SK-N-MC (cell line): Measurements from ENCODE around the gene R3HCC1L.

Source experiments
- DNase-seq: peaks from one replicate; pipeline ENCODE4 v3.0.0-alpha.2; 2011; ENCODE audit warnings: low read depth, low spot score
- H3K27ac ChIP-seq: fragments of 200-600 bp; sonication (generic); 2 replicates; pipeline ENCODE4 v1.5.1; 2016; ENCODE audit warnings: mixed run types
- H3K36me3 ChIP-seq: fragments of 200-600 bp; sonication (generic); 2 replicates; pipeline ENCODE4 v1.6.1; 2017; ENCODE audit warnings: antibody characterized with exemption, low read length, mixed read lengths; ENCODE audit not compliant: insufficient read depth
- H3K4me3 ChIP-seq: fragments of 200-600 bp; sonication (generic); 2 replicates; pipeline ENCODE4 v1.5.1; 2016
- H3K9ac ChIP-seq: fragments of 200-600 bp; sonication (generic); 2 replicates; pipeline ENCODE4 v1.8.0; 2017; ENCODE audit warnings: mixed run types, mixed read lengths; ENCODE audit not compliant: insufficient read length
- H3K9me3 ChIP-seq: fragments of 200-600 bp; sonication (generic); 2 replicates; pipeline ENCODE4 v1.6.1; 2017; ENCODE audit warnings: low read depth, mild to moderate bottlenecking, antibody characterized with exemption, low read length, moderate library complexity, mixed read lengths
- EZH2 ChIP-seq: fragments of 200-600 bp; sonication (generic); IDR thresholded peaks from one replicate; pipeline ENCODE4 v1.6.1; 2017; ENCODE audit warnings: antibody characterized with exemption
- FOXP2 ChIP-seq: optimal IDR thresholded peaks from 2 replicates; pipeline ENCODE3; 2011; ENCODE audit warnings: mild to moderate bottlenecking, moderate library complexity; ENCODE audit not compliant: insufficient read depth; ENCODE audit errors: extremely low read length, control extremely low read depth
- POLR2AphosphoS5 ChIP-seq: IDR thresholded peaks from 2 replicates; pipeline ENCODE4 v1.6.1; 2012; ENCODE audit warnings: mild to moderate bottlenecking, low read depth, low read length, borderline replicate concordance

R3HCC1L gene

DNA sequence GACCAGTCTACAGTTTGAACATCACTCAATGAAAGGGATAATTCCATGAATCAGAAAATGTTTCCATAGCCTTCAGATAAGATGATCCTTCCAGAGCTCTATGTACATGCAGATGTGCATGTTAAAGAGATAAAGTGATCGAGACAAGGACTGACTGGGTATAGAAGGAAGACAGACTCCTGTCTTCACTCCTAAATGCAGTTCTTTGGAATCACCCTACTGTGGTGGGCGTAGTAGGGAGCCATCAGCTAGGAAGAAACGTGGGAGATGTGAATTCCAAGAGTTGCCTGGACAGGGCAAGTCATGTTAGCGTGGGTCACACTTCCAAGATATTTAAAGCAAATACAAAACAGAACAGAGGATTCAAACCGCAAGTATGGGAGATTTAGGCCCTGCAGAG lies 109.7 kb downstream of the R3HCC1L start:
- Histone ChIP-seq H3K9ac (no peak overlapping the region), H3K9me3 (no peaks in the 10 kb centered on the region), H3K36me3 (no peaks in the 10 kb centered on the region; the same call in 1 of the 2 replicates), H3K4me3 (no peak overlapping the region), H3K27ac (no peak overlapping the region)
- TF ChIP-seq EZH2 (no peak), FOXP2 (no peak), POLR2AphosphoS5 (no peak)
- no peak for DNase-seq

DNA sequence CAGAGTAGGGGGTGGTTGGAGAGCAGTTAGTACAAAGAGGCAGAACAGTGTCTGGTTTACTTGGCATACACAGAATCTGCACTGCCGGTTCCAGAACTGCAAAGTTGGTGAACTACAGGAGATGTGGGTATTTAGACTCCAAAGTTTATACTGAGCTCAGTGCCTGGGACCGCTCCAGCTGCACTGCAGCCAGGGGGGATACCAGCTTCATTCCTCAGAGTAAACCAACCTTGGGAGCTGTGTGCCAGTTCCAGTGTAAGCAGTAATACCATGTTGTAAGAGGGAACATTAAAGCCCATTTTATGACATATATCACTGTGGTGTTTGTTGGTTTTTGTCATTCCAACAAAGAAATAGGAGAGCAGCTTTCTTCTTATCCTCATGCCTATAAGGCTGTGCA lies 110.1 kb downstream of the R3HCC1L start:
- TF ChIP-seq FOXP2 (no peak), EZH2 (no peak), POLR2AphosphoS5 (no peak)
- Histone ChIP-seq H3K27ac (no peak overlapping the region), H3K9ac (no peak overlapping the region), H3K36me3 (no peaks in the 10 kb centered on the region; the same call in 1 of the 2 replicates), H3K4me3 (no peak overlapping the region), H3K9me3 (no peaks in the 10 kb centered on the region)
- DNase-seq = no peak

DNA sequence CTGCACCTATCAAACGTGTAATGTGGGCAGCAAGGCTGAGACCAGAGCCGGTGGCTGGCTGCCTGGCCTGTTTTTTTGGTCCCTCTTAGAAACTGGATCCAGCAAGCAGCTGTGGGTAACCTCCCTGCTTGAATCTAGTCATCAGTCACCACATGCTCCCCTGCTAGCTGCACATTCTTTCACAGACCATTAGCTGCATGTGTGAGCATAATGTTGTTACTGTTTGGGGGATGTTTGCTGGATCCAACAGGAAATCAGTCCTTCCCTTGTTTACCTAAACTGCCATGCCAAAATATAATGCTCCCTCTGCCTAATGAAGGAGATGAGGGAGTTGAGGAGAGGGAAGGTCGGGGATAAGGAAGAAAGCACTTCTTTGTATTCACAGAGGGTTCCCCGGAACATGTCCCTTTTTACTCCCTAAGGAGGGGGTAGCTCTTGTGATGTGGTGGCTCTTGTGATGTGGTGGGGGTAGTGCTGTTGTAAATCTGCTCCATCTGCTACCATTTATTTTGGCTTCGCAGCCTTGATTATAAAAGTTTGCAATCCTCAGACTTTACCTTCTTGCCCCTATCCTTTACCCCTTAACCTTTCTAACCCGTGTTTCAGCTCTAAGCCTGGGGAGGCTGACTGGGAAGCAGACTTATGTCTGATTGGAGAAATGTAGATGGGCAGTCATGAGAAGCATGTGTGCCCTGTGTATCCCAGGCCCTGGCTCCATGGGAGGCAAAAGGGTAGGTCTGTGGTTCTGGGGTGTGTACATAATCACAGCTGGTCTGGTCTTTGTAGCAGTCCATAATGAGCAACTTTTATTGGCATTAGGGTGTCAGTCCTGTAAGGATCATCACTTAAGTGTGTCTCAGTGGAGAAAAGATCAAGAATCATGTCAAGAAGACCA lies 112.7 kb downstream of the R3HCC1L start:
- no peak for TF ChIP-seq FOXP2
- TF ChIP-seq POLR2AphosphoS5 = no peak
- TF ChIP-seq EZH2 = no peak
- DNase-seq = no peak
- H3K9me3 ChIP-seq = no peaks in the 10 kb centered on the region
- no peak overlapping the region for H3K27ac ChIP-seq
- no peaks in the 10 kb centered on the region; the same call in 1 of the 2 replicates for H3K36me3 ChIP-seq
- H3K9ac ChIP-seq = no peak overlapping the region
- H3K4me3 ChIP-seq = no peak overlapping the region

DNA sequence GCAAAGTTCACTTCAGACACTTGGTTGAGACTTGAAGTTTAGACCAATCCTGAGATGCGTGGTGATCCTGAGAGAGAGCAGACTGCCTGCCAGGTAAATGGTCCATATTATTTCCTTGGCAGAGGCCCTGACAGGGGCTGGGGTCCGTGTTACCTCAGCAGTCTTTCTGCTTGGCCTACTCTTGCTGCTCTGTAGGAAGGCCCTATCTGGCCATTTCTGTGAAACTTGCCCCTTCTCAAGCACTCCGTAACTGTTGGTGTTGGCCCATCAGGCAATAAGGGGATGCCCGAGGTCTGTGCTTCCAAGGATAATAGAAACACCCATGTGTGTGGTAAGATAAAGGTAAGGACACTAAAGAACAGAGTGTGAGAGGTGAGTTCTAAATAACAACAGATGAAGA lies 113.6 kb downstream of the R3HCC1L start:
- Histone ChIP-seq H3K36me3 (no peaks in the 10 kb centered on the region; the same call in 1 of the 2 replicates), H3K9ac (no peak overlapping the region), H3K9me3 (no peaks in the 10 kb centered on the region), H3K4me3 (no peak overlapping the region), H3K27ac (no peak overlapping the region)
- no peak for DNase-seq
- TF ChIP-seq EZH2 (no peak), FOXP2 (no peak), POLR2AphosphoS5 (no peak)

DNA sequence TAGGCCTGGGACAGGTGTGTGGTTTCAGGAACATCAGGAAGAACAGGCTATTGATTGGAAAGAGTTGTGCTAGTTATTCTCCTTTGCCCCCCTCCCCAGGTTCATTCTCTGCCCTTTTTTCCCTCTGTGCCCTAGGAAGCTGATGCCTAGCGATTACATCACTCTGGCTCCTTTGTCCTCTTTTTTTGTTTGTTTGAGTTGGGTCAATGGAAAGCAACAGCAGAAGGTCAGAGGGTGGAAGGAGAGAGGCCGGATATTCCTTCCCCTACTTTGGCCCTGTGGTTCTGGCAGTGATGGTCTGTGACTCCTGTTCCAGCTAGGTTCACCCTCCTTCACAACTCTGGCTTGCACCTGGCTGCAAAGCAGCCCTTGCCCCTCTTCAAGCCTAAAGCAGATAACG lies 114.7 kb downstream of the R3HCC1L start:
- no peak for DNase-seq
- Histone ChIP-seq H3K36me3 (no peaks in the 10 kb centered on the region; the same call in 1 of the 2 replicates), H3K4me3 (no peak overlapping the region), H3K9me3 (no peaks in the 10 kb centered on the region), H3K9ac (no peak overlapping the region), H3K27ac (no peak overlapping the region)
- TF ChIP-seq EZH2 (no peak), FOXP2 (no peak), POLR2AphosphoS5 (no peak)

DNA sequence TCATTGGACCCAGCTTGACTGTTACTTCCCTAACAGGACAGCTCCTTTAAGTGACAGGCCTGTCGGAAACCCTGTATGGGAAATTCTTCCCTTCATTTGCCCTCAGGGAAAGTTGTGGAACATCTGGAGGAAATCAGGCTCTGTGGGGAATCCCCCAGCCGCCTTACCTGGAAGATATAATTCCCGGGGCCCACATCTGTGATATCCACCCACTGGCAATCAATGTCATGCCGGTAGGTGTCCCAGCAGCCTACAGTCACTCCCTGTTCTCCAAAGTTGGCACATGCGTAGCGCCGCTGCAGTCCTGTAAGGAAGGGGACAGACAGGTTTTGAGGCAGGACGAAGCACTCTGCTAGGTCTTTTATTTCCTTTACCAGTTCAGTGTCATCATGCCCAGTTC lies 116.9 kb downstream of the R3HCC1L start:
- Histone ChIP-seq H3K4me3 (no peak overlapping the region), H3K36me3 (no peaks in the 10 kb centered on the region), H3K9me3 (no peaks in the 10 kb centered on the region), H3K27ac (no peak overlapping the region), H3K9ac (no peak overlapping the region)
- no peak for DNase-seq
- no peak for TF ChIP-seq POLR2AphosphoS5
- TF ChIP-seq EZH2 = no peak
- TF ChIP-seq FOXP2 = no peak

DNA sequence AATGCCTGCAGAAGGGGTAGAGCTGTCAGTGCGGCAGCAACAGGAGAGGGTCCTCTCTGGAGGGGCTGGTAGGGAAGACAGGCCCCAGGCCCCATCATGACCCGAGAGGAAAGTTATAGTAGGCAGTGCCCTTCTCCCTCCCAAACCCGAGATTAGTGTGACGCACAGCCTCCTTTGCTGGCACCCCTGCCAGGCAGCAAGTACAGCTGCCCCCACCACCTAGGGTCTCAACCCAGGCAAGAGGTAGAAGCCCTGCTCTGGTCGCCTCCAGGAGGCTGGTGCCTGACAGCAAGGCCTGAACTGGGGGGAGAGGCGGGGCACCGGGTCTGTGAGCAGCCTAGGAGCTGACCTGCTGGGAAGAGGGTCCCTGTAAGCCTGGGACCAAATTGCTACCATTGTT lies 118.0 kb downstream of the R3HCC1L start:
- Histone ChIP-seq H3K9ac (no peak overlapping the region), H3K4me3 (no peak overlapping the region), H3K9me3 (no peaks in the 10 kb centered on the region), H3K27ac (no peak overlapping the region), H3K36me3 (no peaks in the 10 kb centered on the region)
- TF ChIP-seq EZH2 (no peak), POLR2AphosphoS5 (no peak), FOXP2 (no peak)
- DNase-seq = no peak

DNA sequence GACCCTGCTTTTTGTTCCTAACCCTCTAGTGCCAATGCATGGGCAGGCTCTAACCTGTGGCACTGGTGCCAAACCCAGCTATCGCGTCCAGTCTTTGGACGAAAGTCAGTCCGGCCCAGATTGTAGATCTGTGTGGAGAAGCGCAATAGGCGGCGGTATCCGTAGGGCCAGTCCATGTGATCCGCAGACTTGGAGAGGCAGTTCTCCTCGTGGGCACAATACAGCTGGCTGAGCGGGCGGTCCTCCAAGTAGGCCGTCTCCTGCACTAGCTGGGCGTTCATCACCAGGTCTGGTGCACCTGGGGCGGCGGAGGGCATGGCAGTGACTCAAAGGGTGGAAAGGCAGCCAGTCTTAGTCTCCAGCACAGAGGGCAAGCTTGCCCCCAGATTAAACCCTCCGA lies 119.0 kb downstream of the R3HCC1L start:
- H3K9ac ChIP-seq = no peak overlapping the region
- H3K4me3 ChIP-seq = no peak overlapping the region
- H3K36me3 ChIP-seq = no peaks in the 10 kb centered on the region
- no peak for TF ChIP-seq FOXP2
- TF ChIP-seq EZH2 = no peak
- no peak for TF ChIP-seq POLR2AphosphoS5
- H3K9me3 ChIP-seq = no peaks in the 10 kb centered on the region
- DNase-seq = no peak
- H3K27ac ChIP-seq = no peak overlapping the region

DNA sequence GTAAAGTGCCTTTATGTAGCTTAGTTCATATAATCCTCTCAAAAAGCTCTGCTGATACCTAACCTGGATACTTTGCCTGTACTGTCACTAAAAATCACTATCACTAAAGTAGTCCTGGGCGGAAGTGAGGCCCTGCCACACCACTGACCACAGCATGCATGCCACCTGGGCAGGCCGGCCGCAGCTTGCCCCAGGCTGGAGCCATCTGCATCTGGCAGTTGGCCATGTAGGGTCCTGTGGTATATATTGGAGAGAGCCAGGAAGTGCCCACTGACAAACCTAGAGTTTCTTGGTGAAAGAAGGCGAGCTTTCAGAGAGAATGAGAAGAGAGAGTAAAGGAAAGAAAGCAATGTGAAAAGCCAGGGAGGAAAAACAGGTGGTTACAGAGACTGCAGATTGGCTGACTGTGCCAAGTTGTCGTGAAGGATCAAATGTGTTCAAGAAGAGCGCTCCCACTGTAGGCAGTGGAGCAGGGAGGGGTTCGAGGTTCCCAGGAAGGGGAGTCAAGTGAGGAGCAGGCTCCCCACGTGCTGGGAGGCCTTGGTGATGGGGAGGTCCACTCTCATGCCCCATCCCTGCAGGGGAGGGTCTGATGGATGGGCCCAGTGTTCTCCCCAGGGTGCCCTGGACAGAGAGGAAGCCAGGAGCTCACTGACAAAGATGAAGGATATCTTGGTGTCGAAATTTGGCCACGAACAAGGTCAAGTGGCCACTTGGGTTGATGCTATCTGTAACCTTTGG lies 119.9 kb downstream of the R3HCC1L start:
- Histone ChIP-seq H3K36me3 (no peaks in the 10 kb centered on the region), H3K9ac (no peak overlapping the region), H3K9me3 (no peaks in the 10 kb centered on the region), H3K27ac (no peak overlapping the region), H3K4me3 (no peak overlapping the region)
- DNase-seq = no peak
- no peak for TF ChIP-seq POLR2AphosphoS5
- no peak for TF ChIP-seq FOXP2
- no peak for TF ChIP-seq EZH2
